ENCODE measurements around the gene CHMP5. TPM values are rescaled to one million over a fixed set of nuclear protein-coding genes. Genes with fewer than 3 reads are reported as not detected.

CHMP5 gene
- total RNA-seq, 1 donor from 2014 or later = 77.7 TPM

GRCh38 chr9:33320230-33320567 lies 55.4 kb downstream of the CHMP5 start:
- Mint-ChIP-seq H3K27me3 (no peaks in the 10 kb centered on the region), H3K36me3 (ENCODE audit: low read depth) (peaks cover 81% of the 10 kb centered on the region), H3K27ac (peak overlapping the region; percentile 76), H3K4me3 (no peak overlapping the region), H3K9me3 (no peaks in the 10 kb centered on the region), H3K4me1 (peaks cover 15% of the 10 kb centered on the region)
- intact Hi-C loops (cut with micrococcal nuclease) = loop anchor here (1.0 kb wide), 2 partner anchors 14 to 30 kb away; partner anchors contain the start of gene NFX1
- no peak for DNase-seq

GRCh38 chr9:33320568-33321261 lies 55.9 kb downstream of the CHMP5 start:
- no peak overlapping the region for H3K4me3 Mint-ChIP-seq
- H3K4me1 Mint-ChIP-seq = peaks cover 12% of the 10 kb centered on the region
- H3K27ac Mint-ChIP-seq = peak overlapping the region; percentile 76
- intact Hi-C loops (cut with micrococcal nuclease) = loop anchor here (1.0 kb wide), 2 partner anchors 14 to 30 kb away; partner anchors contain the start of gene NFX1
- peaks cover 78% of the 10 kb centered on the region for H3K36me3 Mint-ChIP-seq (ENCODE audit: low read depth)
- H3K27me3 Mint-ChIP-seq = no peaks in the 10 kb centered on the region
- DNase-seq = no peak
- H3K9me3 Mint-ChIP-seq = no peaks in the 10 kb centered on the region

GRCh38 chr9:33329117-33329563 lies 64.3 kb downstream of the CHMP5 start:
- H3K36me3 Mint-ChIP-seq (ENCODE audit: low read depth) = peaks cover 68% of the 10 kb centered on the region
- H3K4me1 Mint-ChIP-seq = peaks cover 2% of the 10 kb centered on the region
- no peak overlapping the region for H3K4me3 Mint-ChIP-seq
- DNase-seq = no peak
- no peaks in the 10 kb centered on the region for H3K27me3 Mint-ChIP-seq
- intact Hi-C loops (cut with micrococcal nuclease) = no loop called here
- no peak overlapping the region for H3K27ac Mint-ChIP-seq
- no peaks in the 10 kb centered on the region for H3K9me3 Mint-ChIP-seq

GRCh38 chr9:33329979-33330378 lies 65.1 kb downstream of the CHMP5 start:
- Mint-ChIP-seq H3K4me3 (no peak overlapping the region), H3K36me3 (ENCODE audit: low read depth) (peaks cover 67% of the 10 kb centered on the region), H3K27me3 (no peaks in the 10 kb centered on the region), H3K4me1 (peaks cover 2% of the 10 kb centered on the region), H3K9me3 (no peaks in the 10 kb centered on the region), H3K27ac (no peak overlapping the region)
- intact Hi-C loops (cut with micrococcal nuclease) = no loop called here
- DNase-seq = no peak

- no peaks in the 10 kb centered on the region for H3K27me3 Mint-ChIP-seq
- no peaks in the 10 kb centered on the region for H3K9me3 Mint-ChIP-seq
- H3K27ac Mint-ChIP-seq = no peak overlapping the region
- H3K36me3 Mint-ChIP-seq (ENCODE audit: low read depth) = peaks cover 70% of the 10 kb centered on the region
- DNase-seq = no peak
- H3K4me3 Mint-ChIP-seq = no peak overlapping the region
- H3K4me1 Mint-ChIP-seq = peaks cover 2% of the 10 kb centered on the region
- intact Hi-C loops (cut with micrococcal nuclease) = no loop called here
These were observed 66.6 kb downstream of the CHMP5 start for GRCh38 chr9:33331377-33331891.

Other genes with a start within 250 kb of the CHMP5 start
- gene DNAJA1, start 239.8 kb upstream of the CHMP5 start, total RNA-seq = 319 and 328 TPM in 2 replicates
- gene SMU1, start 188.4 kb upstream of the CHMP5 start, total RNA-seq = 28.6 and 30.2 TPM in 2 replicates
- gene B4GALT1, start 97.7 kb upstream of the CHMP5 start, total RNA-seq = 53.8 and 55.7 TPM in 2 replicates
- not detected in 2 replicates for gene SPINK4, start 24.9 kb upstream of the CHMP5 start, total RNA-seq
- 72.4 and 73.6 TPM in 2 replicates for gene BAG1, start 341 bp upstream of the CHMP5 start, total RNA-seq
- 37.2 and 38.7 TPM in 2 replicates for gene NFX1, start 25.5 kb downstream of the CHMP5 start, total RNA-seq
- gene AQP7, start 137.5 kb downstream of the CHMP5 start, total RNA-seq = not detected in 2 replicates
- 3.2 and 4.1 TPM in 2 replicates for gene AQP3, start 182.5 kb downstream of the CHMP5 start, total RNA-seq
- 86.7 and 86.8 TPM in 2 replicates for gene NOL6, start 208.9 kb downstream of the CHMP5 start, total RNA-seq

Measured in activated CD4-positive, alpha-beta T cell treated with anti-CD3 and anti-CD28 coated beads, Interleukin-2, amount 10 ng/mL, durations not matched to agents 24 days and 14 days (primary cell).